GM18909 (cell line): ENCODE results near the gene SIRT7.

ENCODE experiments used
- ATAC-seq: cut with Tn5 transposase; IDR thresholded peaks from one replicate; pipeline ENCODE4 v1.9.1; 2021; ENCODE audit warnings: mild to moderate bottlenecking; ENCODE audit not compliant: unreplicated experiment, poor library complexity

SIRT7 gene

GRCh38 chr17:81933178-81933699 is 15.3 kb upstream of the SIRT7 start:
- no peak for ATAC-seq

- ATAC-seq: no peak
Observed at GRCh38 chr17:81932333-81932983, 14.5 kb upstream of the SIRT7 start.

GRCh38 chr17:81931557-81932332 is 13.8 kb upstream of the SIRT7 start:
- no peak for ATAC-seq

GRCh38 chr17:81931189-81931556 is 13.2 kb upstream of the SIRT7 start:
- ATAC-seq: no peak

- ATAC-seq: no peak
Observed at GRCh38 chr17:81930142-81931125, 12.5 kb upstream of the SIRT7 start.

- ATAC-seq: no peak
Observed at GRCh38 chr17:81929253-81930141, 11.5 kb upstream of the SIRT7 start.

- ATAC-seq: no peak
Observed at GRCh38 chr17:81928544-81929252, 10.7 kb upstream of the SIRT7 start.

GRCh38 chr17:81927653-81928543 is 9.9 kb upstream of the SIRT7 start, which contains the start of gene MAFG:
TSS of gene MAFG (minus strand) at chr17:81927735. CDS start at chr17:81923185, 4,550 bp downstream.
- peak; percentile 62 for ATAC-seq

- ATAC-seq: peak; percentile 22
Observed at GRCh38 chr17:81927152-81927652, 9.2 kb upstream of the SIRT7 start.

GRCh38 chr17:81926451-81927151 is 8.6 kb upstream of the SIRT7 start:
- ATAC-seq: peak; percentile 23

- ATAC-seq: no peak
Observed at GRCh38 chr17:81925860-81926450, 8.0 kb upstream of the SIRT7 start.

GRCh38 chr17:81924557-81925532 is 6.9 kb upstream of the SIRT7 start:
- ATAC-seq: no peak

- no peak for ATAC-seq
Observed at GRCh38 chr17:81923302-81924260, 5.6 kb upstream of the SIRT7 start.

- ATAC-seq: no peak
Observed at GRCh38 chr17:81922566-81923301, 4.8 kb upstream of the SIRT7 start.
